Ishikawa (cell line): Measurements from ENCODE around the gene ACOT6.

ENCODE experiments used
- CEBPB ChIP-seq: IDR thresholded peaks from 2 replicates; pipeline ENCODE4 v1.6.1; 2012
- EGR1 ChIP-seq: IDR thresholded peaks from 2 replicates; pipeline ENCODE4 v1.6.1; 2012
- TAF1 ChIP-seq: IDR thresholded peaks from 2 replicates; pipeline ENCODE4 v1.6.1; 2012; ENCODE audit warnings: low read depth, mild to moderate bottlenecking
- TCF12 ChIP-seq: IDR thresholded peaks from 2 replicates; pipeline ENCODE4 v1.6.1; 2012; ENCODE audit warnings: low read depth
- TEAD4 ChIP-seq: IDR thresholded peaks from 2 replicates; pipeline ENCODE4 v1.6.1; 2012
- TF ChIP-seq, protein P1 (sequence below): IDR thresholded peaks from 2 replicates; pipeline ENCODE4 v1.6.1; 2012; ENCODE audit warnings: low read depth, mild to moderate bottlenecking

DNA sequence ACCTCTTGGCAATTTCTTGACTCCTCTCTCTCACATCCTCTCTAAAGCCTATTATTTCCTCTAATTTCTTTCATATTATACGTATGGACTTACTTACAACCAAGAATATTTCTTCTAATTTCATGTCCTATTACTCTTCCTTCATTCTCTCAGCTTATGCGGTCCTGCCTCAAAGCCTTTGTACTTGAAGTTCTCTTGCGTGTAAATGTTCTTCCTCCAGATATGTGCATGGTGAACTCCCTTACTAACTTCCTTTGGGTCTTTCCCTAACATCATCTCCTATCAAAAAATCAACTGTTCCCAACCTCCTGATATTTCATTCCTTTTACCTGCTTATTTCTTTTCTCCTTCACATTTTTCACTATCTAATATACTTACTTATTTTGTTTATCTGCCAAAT, 55.5 kb downstream of the ACOT6 start:
- TF ChIP-seq, protein P1, sequence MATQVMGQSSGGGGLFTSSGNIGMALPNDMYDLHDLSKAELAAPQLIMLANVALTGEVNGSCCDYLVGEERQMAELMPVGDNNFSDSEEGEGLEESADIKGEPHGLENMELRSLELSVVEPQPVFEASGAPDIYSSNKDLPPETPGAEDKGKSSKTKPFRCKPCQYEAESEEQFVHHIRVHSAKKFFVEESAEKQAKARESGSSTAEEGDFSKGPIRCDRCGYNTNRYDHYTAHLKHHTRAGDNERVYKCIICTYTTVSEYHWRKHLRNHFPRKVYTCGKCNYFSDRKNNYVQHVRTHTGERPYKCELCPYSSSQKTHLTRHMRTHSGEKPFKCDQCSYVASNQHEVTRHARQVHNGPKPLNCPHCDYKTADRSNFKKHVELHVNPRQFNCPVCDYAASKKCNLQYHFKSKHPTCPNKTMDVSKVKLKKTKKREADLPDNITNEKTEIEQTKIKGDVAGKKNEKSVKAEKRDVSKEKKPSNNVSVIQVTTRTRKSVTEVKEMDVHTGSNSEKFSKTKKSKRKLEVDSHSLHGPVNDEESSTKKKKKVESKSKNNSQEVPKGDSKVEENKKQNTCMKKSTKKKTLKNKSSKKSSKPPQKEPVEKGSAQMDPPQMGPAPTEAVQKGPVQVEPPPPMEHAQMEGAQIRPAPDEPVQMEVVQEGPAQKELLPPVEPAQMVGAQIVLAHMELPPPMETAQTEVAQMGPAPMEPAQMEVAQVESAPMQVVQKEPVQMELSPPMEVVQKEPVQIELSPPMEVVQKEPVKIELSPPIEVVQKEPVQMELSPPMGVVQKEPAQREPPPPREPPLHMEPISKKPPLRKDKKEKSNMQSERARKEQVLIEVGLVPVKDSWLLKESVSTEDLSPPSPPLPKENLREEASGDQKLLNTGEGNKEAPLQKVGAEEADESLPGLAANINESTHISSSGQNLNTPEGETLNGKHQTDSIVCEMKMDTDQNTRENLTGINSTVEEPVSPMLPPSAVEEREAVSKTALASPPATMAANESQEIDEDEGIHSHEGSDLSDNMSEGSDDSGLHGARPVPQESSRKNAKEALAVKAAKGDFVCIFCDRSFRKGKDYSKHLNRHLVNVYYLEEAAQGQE: no peak
- TF ChIP-seq TAF1 (no peak), EGR1 (no peak), TCF12 (no peak), CEBPB (no peak), TEAD4 (no peak)
